Prostate gland (tissue), 2 donors: ENCODE measurements around the gene PODXL2.

Experiments
- CTCF ChIP-seq, 4 experiments: fragments of 200-600 bp in 2 of 4; fragments of 450-650 bp in 2 of 4; sonication (generic) in 2 of 4; IDR thresholded peaks; 1 replicate in 3 of 4; 2 replicates in 1 of 4; pipeline ENCODE4 v1.5.1; 2016 to 2019; ENCODE audit warnings: antibody characterized with exemption in 4 of 4, mild to moderate bottlenecking in 2 of 4, moderate library complexity in 2 of 4
- POLR2A ChIP-seq: fragments of 450-650 bp; IDR thresholded peaks from one replicate; pipeline ENCODE4 v1.6.1; 2016; ENCODE audit warnings: antibody characterized with exemption, mild to moderate bottlenecking
- POLR2AphosphoS5 ChIP-seq: sonication (generic); formaldehyde crosslinking; IDR thresholded peaks from one replicate; pipeline ENCODE4 v1.6.1; 2017; ENCODE audit warnings: antibody characterized with exemption

GRCh38 chr3:127632035-127632820, 3.2 kb downstream of the PODXL2 start:
- TF ChIP-seq POLR2AphosphoS5 (no peak), CTCF (IDR thresholded peaks at IDR 0.05) (no peak), POLR2A (no peak)
